Activated CD8-positive, alpha-beta T cell treated with anti-CD3 and anti-CD28 coated beads for 36 hours (primary cell): ENCODE measurements around the gene BBS7. TPM values are rescaled to one million over a fixed set of nuclear protein-coding genes. Genes with fewer than 3 reads are reported as not detected.
A peak's percentile ranks its signal among the peaks of the same experiment; 100 is the strongest.

Experiments
- ATAC-seq: fragments of 200-7000 bp; cut with Tn5 transposase; one replicate; pipeline ENCODE4 v1.10.0; 2021; ENCODE audit warnings: mild to moderate bottlenecking, moderate library complexity
- CTCF ChIA-PET: fragments of 350-600 bp; sonication (Branson Sonifier 250); formaldehyde crosslinking; loops from one replicate; lab custom pipeline; 2021; ENCODE audit warnings: antibody characterized with exemption; lab: Charles Lee
- POLR2A ChIA-PET: fragments of 350-600 bp; sonication (Branson Sonifier 250); formaldehyde crosslinking; loops from one replicate; lab custom pipeline; 2021; ENCODE audit warnings: antibody characterized with exemption; lab: Charles Lee
- DNase-seq: peaks from one replicate; pipeline ENCODE4 v3.0.0-alpha.2; 2020
- H3K27ac Mint-ChIP-seq: one replicate; pipeline ENCODE4 v1.8.0; 2021; ENCODE audit warnings: mild to moderate bottlenecking, mixed read lengths
- H3K27me3 Mint-ChIP-seq: one replicate; pipeline ENCODE4 v1.8.0; 2021; ENCODE audit warnings: mixed read lengths
- H3K36me3 Mint-ChIP-seq: one replicate; pipeline ENCODE4 v1.8.0; 2021; ENCODE audit warnings: low read depth, mixed read lengths
- H3K4me1 Mint-ChIP-seq: one replicate; pipeline ENCODE4 v1.8.0; 2021; ENCODE audit warnings: low read depth, mixed read lengths
- H3K4me3 Mint-ChIP-seq: one replicate; pipeline ENCODE4 v1.8.0; 2021; ENCODE audit warnings: mild to moderate bottlenecking, moderate library complexity, mixed read lengths
- H3K9me3 Mint-ChIP-seq: one replicate; pipeline ENCODE4 v1.8.0; 2021; ENCODE audit warnings: mixed read lengths
- intact Hi-C: fragments of 100-400 bp; cut with micrococcal nuclease; formaldehyde crosslinking; loops from one replicate; pipeline ENCODE4 v1.10.0; 2022
- total RNA-seq, 2 experiments: library from RNA; stranded (reverse); gene quantifications; one replicate each; pipeline ENCODE4 v1.2.3, GENCODE V29; 2021
- TF ChIP-seq, protein P1 (sequence below): fragments of 200-600 bp; IDR thresholded peaks from one replicate; pipeline ENCODE4 v1.8.0; 2022; ENCODE audit warnings: antibody characterized with exemption, mild to moderate bottlenecking

BBS7 gene
- total RNA-seq, 2 experiments from 2014 or later: 12.7 to 15.8 TPM

- TF ChIP-seq, protein P1, sequence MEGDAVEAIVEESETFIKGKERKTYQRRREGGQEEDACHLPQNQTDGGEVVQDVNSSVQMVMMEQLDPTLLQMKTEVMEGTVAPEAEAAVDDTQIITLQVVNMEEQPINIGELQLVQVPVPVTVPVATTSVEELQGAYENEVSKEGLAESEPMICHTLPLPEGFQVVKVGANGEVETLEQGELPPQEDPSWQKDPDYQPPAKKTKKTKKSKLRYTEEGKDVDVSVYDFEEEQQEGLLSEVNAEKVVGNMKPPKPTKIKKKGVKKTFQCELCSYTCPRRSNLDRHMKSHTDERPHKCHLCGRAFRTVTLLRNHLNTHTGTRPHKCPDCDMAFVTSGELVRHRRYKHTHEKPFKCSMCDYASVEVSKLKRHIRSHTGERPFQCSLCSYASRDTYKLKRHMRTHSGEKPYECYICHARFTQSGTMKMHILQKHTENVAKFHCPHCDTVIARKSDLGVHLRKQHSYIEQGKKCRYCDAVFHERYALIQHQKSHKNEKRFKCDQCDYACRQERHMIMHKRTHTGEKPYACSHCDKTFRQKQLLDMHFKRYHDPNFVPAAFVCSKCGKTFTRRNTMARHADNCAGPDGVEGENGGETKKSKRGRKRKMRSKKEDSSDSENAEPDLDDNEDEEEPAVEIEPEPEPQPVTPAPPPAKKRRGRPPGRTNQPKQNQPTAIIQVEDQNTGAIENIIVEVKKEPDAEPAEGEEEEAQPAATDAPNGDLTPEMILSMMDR: no peak
- peaks cover 52% of the 10 kb centered on the region for H3K36me3 Mint-ChIP-seq
- ChIA-PET CTCF (interaction anchor here (0.7 kb wide), 1 partner anchor 117 kb away, joined by 3 read pairs; no protein-coding TSS in a partner anchor), POLR2A (interaction anchor here (0.7 kb wide), 1 partner anchor 8 kb away, joined by 3 read pairs; no protein-coding TSS in a partner anchor)
- H3K4me1 Mint-ChIP-seq: peaks cover 29% of the 10 kb centered on the region
- H3K27ac Mint-ChIP-seq: no peak overlapping the region
- intact Hi-C loops: no loop called here
- H3K27me3 Mint-ChIP-seq: no peaks in the 10 kb centered on the region
- DNase-seq (no peak), ATAC-seq (no peak)
- no peaks in the 10 kb centered on the region for H3K9me3 Mint-ChIP-seq
- H3K4me3 Mint-ChIP-seq: no peak overlapping the region
These were observed 63.9 kb downstream of the BBS7 start for GRCh38 chr4:121806411-121806810.

GRCh38 chr4:121801715-121802075, 68.6 kb downstream of the BBS7 start:
- DNase-seq (no peak), ATAC-seq (no peak)
- H3K9me3 Mint-ChIP-seq: no peaks in the 10 kb centered on the region
- TF ChIP-seq, protein P1: no peak
- peaks cover 43% of the 10 kb centered on the region for H3K4me1 Mint-ChIP-seq
- peaks cover 30% of the 10 kb centered on the region for H3K36me3 Mint-ChIP-seq
- H3K27me3 Mint-ChIP-seq: no peaks in the 10 kb centered on the region
- CTCF ChIA-PET: interaction anchor here (1.3 to 1.5 kb wide), 3 partner anchors 10 to 23 kb away, joined by 4 to 7 read pairs (median 5); no protein-coding TSS in a partner anchor
- peak overlapping the region; percentile 96 for H3K27ac Mint-ChIP-seq
- intact Hi-C loops: loop anchor here (5.0 kb wide), 1 partner anchor 94 kb away; no protein-coding TSS in a partner anchor
- peak overlapping the region; percentile 82 for H3K4me3 Mint-ChIP-seq
- POLR2A ChIA-PET: interaction anchor here (1.0 to 1.9 kb wide), 4 partner anchors 10 to 22 kb away, joined by 4 to 8 read pairs (median 6); partner anchors contain the start of gene CCNA2

DNA sequence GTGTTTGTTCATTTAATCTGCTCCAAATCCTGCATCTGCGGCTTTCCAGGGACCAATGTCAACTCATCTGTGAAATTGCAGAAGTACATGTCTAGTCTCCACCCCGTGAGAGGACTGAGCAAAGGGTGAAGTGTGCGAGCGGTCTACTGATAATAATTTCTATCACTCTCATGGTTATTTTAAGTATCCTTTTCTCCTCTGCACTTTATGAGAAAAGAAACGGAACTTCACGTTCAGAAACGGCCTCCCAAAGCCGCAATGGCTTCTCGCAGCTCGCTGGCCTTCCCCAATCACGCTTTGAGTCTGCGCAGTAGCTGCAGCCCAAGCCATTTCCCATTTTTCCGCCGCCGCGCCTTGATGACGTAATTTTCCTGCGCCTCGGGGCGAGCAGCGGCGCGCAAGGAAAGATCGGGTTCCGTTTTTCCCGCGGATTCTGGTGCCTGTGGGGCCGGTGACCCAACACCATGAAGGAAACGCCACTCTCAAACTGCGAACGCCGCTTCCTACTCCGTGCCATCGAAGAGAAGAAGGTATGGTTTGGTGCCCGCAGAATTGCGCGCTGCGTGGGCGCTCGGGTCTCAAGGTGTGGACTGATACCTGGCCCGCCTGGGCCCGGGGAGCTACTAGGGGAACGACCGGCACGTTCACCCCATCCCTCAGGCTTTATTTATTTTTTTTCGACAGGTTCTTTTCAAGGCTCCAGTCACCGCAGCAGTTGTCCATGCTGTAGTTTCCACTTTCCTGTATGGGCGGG, 69.1 kb downstream of the BBS7 start, which contains the start of gene EXOSC9:
Gene EXOSC9, plus strand, starts transcription at position 363 of the 754 bp plus-strand sequence. Its CDS starts 102 bp downstream, at position 465.
- H3K9me3 Mint-ChIP-seq: no peaks in the 10 kb centered on the region
- H3K27ac Mint-ChIP-seq: peak within 1 kb of the TSS; percentile 96
- DNase-seq: peak; percentile 90
- intact Hi-C loops: loop anchor here (5.0 kb wide), 1 partner anchor 94 kb away; no protein-coding TSS in a partner anchor
- no peaks in the 10 kb centered on the region for H3K27me3 Mint-ChIP-seq
- peaks cover 44% of the 10 kb centered on the region for H3K4me1 Mint-ChIP-seq
- H3K4me3 Mint-ChIP-seq: peak within 1 kb of the TSS; percentile 82
- ATAC-seq: peak; percentile 86
- TF ChIP-seq, protein P1: no peak
- peaks cover 26% of the 10 kb centered on the region for H3K36me3 Mint-ChIP-seq
- CTCF ChIA-PET: interaction anchor here (1.3 to 1.6 kb wide), 4 partner anchors 11 to 69 kb away, joined by 3 to 7 read pairs (median 4); partner anchors contain the start of gene BBS7
- POLR2A ChIA-PET: interaction anchor here (1.0 to 1.9 kb wide), 4 partner anchors 11 to 23 kb away, joined by 4 to 8 read pairs (median 6); partner anchors contain the start of gene CCNA2

DNA sequence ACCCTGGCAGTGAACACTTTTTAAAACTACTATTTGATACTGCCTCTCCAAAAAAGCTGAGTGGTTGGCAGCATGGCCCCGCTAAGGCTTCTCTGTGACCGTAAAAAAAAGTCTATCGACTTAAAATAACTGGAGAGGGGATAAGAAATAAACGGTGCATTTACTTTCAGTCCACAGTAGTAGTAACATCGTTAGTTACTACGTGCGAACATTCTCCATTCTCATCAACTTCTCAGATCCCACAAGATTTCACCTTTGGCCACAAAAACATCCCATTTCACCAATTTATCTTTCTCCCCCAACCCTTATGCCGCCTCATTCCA, 69.7 kb downstream of the BBS7 start:
- ATAC-seq (peak; percentile 13), DNase-seq (no peak)
- Mint-ChIP-seq H3K36me3 (peaks cover 26% of the 10 kb centered on the region), H3K27ac (peak overlapping the region; percentile 96), H3K4me1 (peaks cover 48% of the 10 kb centered on the region), H3K27me3 (no peaks in the 10 kb centered on the region), H3K9me3 (no peaks in the 10 kb centered on the region), H3K4me3 (peak overlapping the region; percentile 82)
- TF ChIP-seq, protein P1: no peak
- ChIA-PET CTCF (interaction anchor here (1.3 to 1.6 kb wide), 4 partner anchors 11 to 69 kb away, joined by 3 to 7 read pairs (median 4); partner anchors contain the start of gene BBS7), POLR2A (interaction anchor here (1.6 to 1.9 kb wide), 2 partner anchors 13 to 23 kb away, joined by 3 to 8 read pairs; partner anchors contain the start of gene CCNA2)
- intact Hi-C loops: loop anchor here (5.0 kb wide), 1 partner anchor 93 kb away; no protein-coding TSS in a partner anchor
